ENCODE results near the gene NOTO. TPM values are rescaled to one million over a fixed set of nuclear protein-coding genes. Genes with fewer than 3 reads are reported as not detected.

NOTO gene
- total RNA-seq, 1 donor from 2014 or later = not detected

DNA sequence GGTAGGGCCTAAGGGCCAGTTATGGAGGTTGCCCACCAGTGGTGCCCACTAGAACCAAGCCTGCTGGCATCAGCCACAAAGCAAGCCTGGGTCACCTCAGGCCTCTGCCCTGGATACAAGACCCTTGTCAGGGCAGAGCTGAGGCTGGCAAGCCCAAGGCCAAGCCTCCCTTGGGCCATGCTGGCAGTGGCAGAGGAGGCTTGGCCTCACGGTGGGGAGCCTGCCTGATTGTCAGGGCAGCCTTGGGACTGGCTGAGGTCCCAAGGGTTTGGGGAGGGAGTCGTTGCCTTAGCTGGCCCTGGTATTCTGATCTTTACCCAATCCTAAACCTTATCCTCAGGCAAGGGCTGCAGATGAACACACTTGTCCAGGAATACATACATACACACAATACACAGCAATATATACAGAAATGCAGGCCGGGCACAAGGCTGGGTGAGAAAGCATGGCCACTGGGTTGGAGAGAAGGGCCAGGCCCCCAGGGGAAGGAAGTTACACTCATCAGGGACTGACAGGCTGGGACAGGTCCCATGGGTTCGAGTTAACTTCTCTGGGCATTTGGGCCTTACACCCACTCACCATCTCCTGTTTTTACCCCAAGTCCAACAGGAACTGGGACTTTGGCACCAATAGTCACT lies 52.8 kb downstream of the NOTO start:
- Mint-ChIP-seq H3K9me3 (ENCODE audit: unreplicated experiment) (no peaks in the 10 kb centered on the region), H3K36me3 (ENCODE audit: low read depth, unreplicated experiment) (peaks cover 21% of the 10 kb centered on the region), H3K27me3 (ENCODE audit: low read depth, unreplicated experiment) (no peaks in the 10 kb centered on the region), H3K4me1 (ENCODE audit: low read depth, unreplicated experiment) (no peaks in the 10 kb centered on the region), H3K27ac (ENCODE audit: unreplicated experiment) (no peak overlapping the region), H3K4me3 (ENCODE audit: unreplicated experiment) (no peak overlapping the region)
- H2AFZ ChIP-seq (ENCODE audit: low read depth, low read length) = no peak overlapping the region
- H3K9me3 ChIP-seq (ENCODE audit: insufficient read depth, low read depth, low read length) = no peaks in the 10 kb centered on the region
- no peaks in the 10 kb centered on the region for H3K79me2 ChIP-seq (ENCODE audit: insufficient read depth, low read length)
- no peaks in the 10 kb centered on the region for H3K4me1 ChIP-seq (ENCODE audit: insufficient read depth, low read length)
- H3K9ac ChIP-seq (ENCODE audit: low read length) = no peak overlapping the region
- no peak for DNase-seq (ENCODE audit: low read depth)
- H3K4me3 ChIP-seq (ENCODE audit: insufficient read depth, low read depth, low read length) = no peak overlapping the region
- no peak overlapping the region for H3K27ac ChIP-seq (ENCODE audit: low read depth, low read length)
- H3K27me3 ChIP-seq (ENCODE audit: insufficient read depth, low read length) = no peaks in the 10 kb centered on the region
- no peak overlapping the region for H3K4me2 ChIP-seq (ENCODE audit: low read length)
- FAIRE-seq = no peak
- peaks cover 55% of the 10 kb centered on the region for H4K20me1 ChIP-seq (ENCODE audit: insufficient read depth, low read length)
- peaks cover 31% of the 10 kb centered on the region for H3K36me3 ChIP-seq (ENCODE audit: insufficient read depth, low read length)
- TF ChIP-seq EZH2 (IDR thresholded peaks at IDR 0.05; ENCODE audit: insufficient read depth, low read length) = no peak
- TF ChIP-seq, protein P1, sequence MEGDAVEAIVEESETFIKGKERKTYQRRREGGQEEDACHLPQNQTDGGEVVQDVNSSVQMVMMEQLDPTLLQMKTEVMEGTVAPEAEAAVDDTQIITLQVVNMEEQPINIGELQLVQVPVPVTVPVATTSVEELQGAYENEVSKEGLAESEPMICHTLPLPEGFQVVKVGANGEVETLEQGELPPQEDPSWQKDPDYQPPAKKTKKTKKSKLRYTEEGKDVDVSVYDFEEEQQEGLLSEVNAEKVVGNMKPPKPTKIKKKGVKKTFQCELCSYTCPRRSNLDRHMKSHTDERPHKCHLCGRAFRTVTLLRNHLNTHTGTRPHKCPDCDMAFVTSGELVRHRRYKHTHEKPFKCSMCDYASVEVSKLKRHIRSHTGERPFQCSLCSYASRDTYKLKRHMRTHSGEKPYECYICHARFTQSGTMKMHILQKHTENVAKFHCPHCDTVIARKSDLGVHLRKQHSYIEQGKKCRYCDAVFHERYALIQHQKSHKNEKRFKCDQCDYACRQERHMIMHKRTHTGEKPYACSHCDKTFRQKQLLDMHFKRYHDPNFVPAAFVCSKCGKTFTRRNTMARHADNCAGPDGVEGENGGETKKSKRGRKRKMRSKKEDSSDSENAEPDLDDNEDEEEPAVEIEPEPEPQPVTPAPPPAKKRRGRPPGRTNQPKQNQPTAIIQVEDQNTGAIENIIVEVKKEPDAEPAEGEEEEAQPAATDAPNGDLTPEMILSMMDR (IDR thresholded peaks at IDR 0.05; ENCODE audit: insufficient read depth, low read depth, low read length) = no peak

DNA sequence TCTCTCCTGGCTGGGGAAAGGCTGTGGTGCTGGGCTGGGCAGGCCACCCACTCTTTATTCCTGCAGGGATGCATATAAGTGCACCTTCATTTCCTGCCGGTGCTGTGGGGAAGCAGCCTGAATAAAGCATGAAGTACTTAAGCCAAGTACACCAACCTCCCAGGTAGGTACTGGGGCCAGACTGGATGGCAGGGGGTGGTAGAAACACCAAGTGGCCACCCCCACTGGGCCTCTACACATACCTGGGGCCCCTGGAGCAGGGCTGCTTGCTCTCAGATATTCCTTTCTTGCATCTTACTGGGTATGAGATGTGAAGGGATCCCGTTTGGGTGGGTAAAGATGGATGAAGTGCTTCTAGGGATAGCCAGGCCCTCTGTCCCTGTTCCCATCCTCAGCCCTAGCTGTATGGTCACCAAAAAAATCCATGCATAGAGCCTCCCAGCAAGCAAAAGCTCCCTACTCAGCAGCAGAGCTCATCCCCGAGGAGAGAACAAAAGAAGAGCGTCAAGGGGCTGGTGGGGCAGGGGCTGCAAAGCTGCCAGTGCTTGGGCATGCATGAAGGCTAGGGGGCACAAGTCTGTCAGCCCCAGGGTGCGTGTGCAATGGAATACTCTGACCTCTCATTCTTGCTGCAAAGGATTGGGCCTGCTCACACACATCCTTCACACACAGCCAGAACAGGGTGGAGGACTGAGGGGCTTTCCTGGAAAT lies 53.7 kb downstream of the NOTO start:
- H3K36me3 ChIP-seq (ENCODE audit: insufficient read depth, low read length) = peaks cover 22% of the 10 kb centered on the region
- H3K79me2 ChIP-seq (ENCODE audit: insufficient read depth, low read length) = no peaks in the 10 kb centered on the region
- H2AFZ ChIP-seq (ENCODE audit: low read depth, low read length) = no peak overlapping the region
- H3K9ac ChIP-seq (ENCODE audit: low read length) = no peak overlapping the region
- H3K36me3 Mint-ChIP-seq (ENCODE audit: low read depth, unreplicated experiment) = peaks cover 18% of the 10 kb centered on the region
- H3K4me1 Mint-ChIP-seq (ENCODE audit: low read depth, unreplicated experiment) = no peaks in the 10 kb centered on the region
- H3K27me3 Mint-ChIP-seq (ENCODE audit: low read depth, unreplicated experiment) = no peaks in the 10 kb centered on the region
- no peak overlapping the region for H3K4me3 ChIP-seq (ENCODE audit: insufficient read depth, low read depth, low read length)
- H3K4me1 ChIP-seq (ENCODE audit: insufficient read depth, low read length) = no peaks in the 10 kb centered on the region
- H3K4me3 Mint-ChIP-seq (ENCODE audit: unreplicated experiment) = no peak overlapping the region
- TF ChIP-seq, protein P1 (IDR thresholded peaks at IDR 0.05; ENCODE audit: insufficient read depth, low read depth, low read length) = no peak
- no peak for TF ChIP-seq EZH2 (IDR thresholded peaks at IDR 0.05; ENCODE audit: insufficient read depth, low read length)
- no peaks in the 10 kb centered on the region for H3K9me3 Mint-ChIP-seq (ENCODE audit: unreplicated experiment)
- no peaks in the 10 kb centered on the region for H3K9me3 ChIP-seq (ENCODE audit: insufficient read depth, low read depth, low read length)
- no peak overlapping the region for H3K27ac Mint-ChIP-seq (ENCODE audit: unreplicated experiment)
- H3K27me3 ChIP-seq (ENCODE audit: insufficient read depth, low read length) = no peaks in the 10 kb centered on the region
- FAIRE-seq (no peak), DNase-seq (ENCODE audit: low read depth) (no peak)
- no peak overlapping the region for H3K27ac ChIP-seq (ENCODE audit: low read depth, low read length)
- peaks cover 47% of the 10 kb centered on the region for H4K20me1 ChIP-seq (ENCODE audit: insufficient read depth, low read length)
- H3K4me2 ChIP-seq (ENCODE audit: low read length) = no peak overlapping the region

DNA sequence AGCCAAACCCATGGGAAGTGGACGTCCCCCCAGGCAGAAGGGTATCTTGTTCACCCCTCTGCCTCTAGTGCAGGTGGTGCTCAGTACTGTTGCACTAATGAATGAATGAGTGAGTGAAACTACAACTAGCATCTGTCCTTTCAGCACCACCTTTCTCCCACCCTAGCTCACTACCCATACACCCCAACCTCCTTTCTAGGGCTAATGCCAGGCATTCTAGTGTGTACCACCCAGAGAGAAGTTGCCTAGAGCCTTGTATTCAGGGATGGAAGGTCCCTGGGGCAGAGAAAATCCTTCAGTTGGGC lies 54.2 kb downstream of the NOTO start:
- H3K27me3 ChIP-seq (ENCODE audit: insufficient read depth, low read length) = no peaks in the 10 kb centered on the region
- Mint-ChIP-seq H3K9me3 (ENCODE audit: unreplicated experiment) (no peaks in the 10 kb centered on the region), H3K4me1 (ENCODE audit: low read depth, unreplicated experiment) (no peaks in the 10 kb centered on the region), H3K4me3 (ENCODE audit: unreplicated experiment) (no peak overlapping the region), H3K27ac (ENCODE audit: unreplicated experiment) (no peak overlapping the region), H3K27me3 (ENCODE audit: low read depth, unreplicated experiment) (no peaks in the 10 kb centered on the region), H3K36me3 (ENCODE audit: low read depth, unreplicated experiment) (peaks cover 17% of the 10 kb centered on the region)
- DNase-seq (ENCODE audit: low read depth) = no peak
- no peak overlapping the region for H3K4me3 ChIP-seq (ENCODE audit: insufficient read depth, low read depth, low read length)
- no peaks in the 10 kb centered on the region for H3K9me3 ChIP-seq (ENCODE audit: insufficient read depth, low read depth, low read length)
- H3K27ac ChIP-seq (ENCODE audit: low read depth, low read length) = no peak overlapping the region
- no peak for FAIRE-seq
- no peak overlapping the region for H3K4me2 ChIP-seq (ENCODE audit: low read length)
- no peak overlapping the region for H2AFZ ChIP-seq (ENCODE audit: low read depth, low read length)
- H3K9ac ChIP-seq (ENCODE audit: low read length) = no peak overlapping the region
- peaks cover 46% of the 10 kb centered on the region for H4K20me1 ChIP-seq (ENCODE audit: insufficient read depth, low read length)
- peaks cover 19% of the 10 kb centered on the region for H3K36me3 ChIP-seq (ENCODE audit: insufficient read depth, low read length)
- TF ChIP-seq, protein P1 (IDR thresholded peaks at IDR 0.05; ENCODE audit: insufficient read depth, low read depth, low read length) = no peak
- TF ChIP-seq EZH2 (IDR thresholded peaks at IDR 0.05; ENCODE audit: insufficient read depth, low read length) = no peak
- H3K4me1 ChIP-seq (ENCODE audit: insufficient read depth, low read length) = no peaks in the 10 kb centered on the region
- no peaks in the 10 kb centered on the region for H3K79me2 ChIP-seq (ENCODE audit: insufficient read depth, low read length)
